Measurements from ENCODE around the gene VGF. TPM values are rescaled to one million over a fixed set of nuclear protein-coding genes. Genes with fewer than 3 reads are reported as not detected.

VGF gene
- total and polyA plus RNA-seq, 2 experiments from 2014 or later, result 3.0 to 4.4 TPM

- Histone ChIP-seq H2AFZ (peak overlapping the region; percentile 59; the same call in 1 of the 2 replicates), H3K79me2 (replicated peaks; ENCODE audit: insufficient read depth) (no peaks in the 10 kb centered on the region), H3K4me1 (ENCODE audit: insufficient read depth) (peaks cover 16% of the 10 kb centered on the region), H3K9me2 (ENCODE audit: insufficient read depth) (no peaks in the 10 kb centered on the region), H3F3A (replicated peaks; ENCODE audit: low read depth) (peaks cover 9% of the 10 kb centered on the region), H3K4me2 (0 out of 2 replicates have a peak overlapping the region, but pooled peaks have one; percentile 14), H3K27me3 (ENCODE audit: insufficient read depth) (peaks cover 25% of the 10 kb centered on the region), H3K27ac (ENCODE audit: low read depth) (no peak overlapping the region), H4K20me1 (replicated peaks; ENCODE audit: insufficient read depth) (no peaks in the 10 kb centered on the region), H3K36me3 (ENCODE audit: insufficient read depth) (no peaks in the 10 kb centered on the region), H3K4me3 (no peak overlapping the region)
- Mint-ChIP-seq H3K27ac (no peak overlapping the region), H3K9me3 (no peaks in the 10 kb centered on the region), H3K4me1 (peaks cover 18% of the 10 kb centered on the region), H3K27me3 (ENCODE audit: insufficient read depth, low read depth, poor library complexity) (peaks cover 20% of the 10 kb centered on the region), H3K4me3 (no peak overlapping the region), H3K36me3 (ENCODE audit: low read depth) (no peaks in the 10 kb centered on the region)
- TF ChIP-seq NANOG (IDR thresholded peaks at IDR 0.05; ENCODE audit: borderline replicate concordance) (no peak), ZNF114 (CRISPR knock-in tag; IDR thresholded peaks at IDR 0.05) (no peak), STAT1 (IDR thresholded peaks at IDR 0.05; ENCODE audit: unreplicated experiment) (no peak), ZNF462 (CRISPR knock-in tag; IDR thresholded peaks at IDR 0.05) (no peak), EZH2phosphoT487 (IDR thresholded peaks at IDR 0.05; ENCODE audit: unreplicated experiment) (no peak), CTCF (conservative IDR thresholded peaks at IDR 0.05; ENCODE audit: low read depth in 2 of 2) (no peak), ETS1 (IDR thresholded peaks at IDR 0.05) (no peak), JUNB (IDR thresholded peaks at IDR 0.05; ENCODE audit: unreplicated experiment) (no peak), POLR2AphosphoS5 (IDR thresholded peaks at IDR 0.05; ENCODE audit: low read depth) (no peak), ZNF331 (CRISPR knock-in tag; IDR thresholded peaks at IDR 0.05; ENCODE audit: low read depth) (no peak), EZH2 (IDR thresholded peaks at IDR 0.05; ENCODE audit: low read depth, unreplicated experiment) (no peak), REST (IDR thresholded peaks at IDR 0.05; ENCODE audit: unreplicated experiment) (no peak), CREB1 (CRISPR knock-in tag; IDR thresholded peaks at IDR 0.05; ENCODE audit: low read depth) (no peak)
- DNase-seq (ENCODE audit: low spot score), result no peak
- no peak for ATAC-seq
These were observed 33.1 kb upstream of the VGF start for GRCh38 chr7:101198476-101198875.
